HEK293 (cell line): ENCODE measurements around the gene CYS1.

Experiments used
- BCL11A ChIP-seq: fragments of 450-650 bp; formaldehyde crosslinking; IDR thresholded peaks from 2 replicates; pipeline ENCODE4 v1.5.1; 2016; ENCODE audit warnings: low read depth, missing biosample characterization, missing genetic modification characterization
- CTCF ChIP-seq: fragments of 450-650 bp; formaldehyde crosslinking; IDR thresholded peaks from 2 replicates; pipeline ENCODE4 v1.5.1; 2016; ENCODE audit warnings: missing biosample characterization, missing genetic modification characterization
- GLIS2 ChIP-seq: fragments of 450-650 bp; formaldehyde crosslinking; IDR thresholded peaks from 2 replicates; pipeline ENCODE4 v1.5.1; 2016; ENCODE audit warnings: missing biosample characterization, missing genetic modification characterization
- OVOL3 ChIP-seq: fragments of 450-650 bp; formaldehyde crosslinking; IDR thresholded peaks from 2 replicates; pipeline ENCODE4 v1.5.1; 2016; ENCODE audit warnings: missing biosample characterization, missing genetic modification characterization
- SP2 ChIP-seq: fragments of 450-650 bp; formaldehyde crosslinking; IDR thresholded peaks from 2 replicates; pipeline ENCODE4 v1.5.1; 2016; ENCODE audit warnings: missing biosample characterization, missing genetic modification characterization
- TCF7L2 ChIP-seq: IDR thresholded peaks from 2 replicates; pipeline ENCODE4 v1.6.1; 2011; ENCODE audit warnings: low read depth, mild to moderate bottlenecking, inconsistent platforms, low read length, moderate library complexity, borderline replicate concordance
- ZNF174 ChIP-seq: fragments of 450-650 bp; formaldehyde crosslinking; IDR thresholded peaks from 2 replicates; pipeline ENCODE4 v1.5.0; 2017; ENCODE audit warnings: missing biosample characterization, mild to moderate bottlenecking, missing genetic modification characterization
- TF ChIP-seq, protein P1 (sequence below): fragments of 450-650 bp; formaldehyde crosslinking; IDR thresholded peaks from 2 replicates; pipeline ENCODE4 v1.5.1; 2017; ENCODE audit warnings: missing biosample characterization, mild to moderate bottlenecking, missing genetic modification characterization, moderate library complexity
- TF ChIP-seq, protein P2 (sequence below): fragments of 450-650 bp; formaldehyde crosslinking; IDR thresholded peaks from 2 replicates; pipeline ENCODE4 v1.5.1; 2016; ENCODE audit warnings: missing biosample characterization, missing genetic modification characterization
- TF ChIP-seq, protein P3 (sequence below): sonication (generic); formaldehyde crosslinking; IDR thresholded peaks from 2 replicates; pipeline ENCODE4 v1.8.1; 2022; ENCODE audit warnings: mild to moderate bottlenecking, moderate library complexity, missing genetic modification reagents
- TF ChIP-seq, protein P4 (sequence below): fragments of 450-650 bp; formaldehyde crosslinking; IDR thresholded peaks from 2 replicates; pipeline ENCODE4 v1.5.1; 2016; ENCODE audit warnings: missing biosample characterization, missing genetic modification characterization

DNA sequence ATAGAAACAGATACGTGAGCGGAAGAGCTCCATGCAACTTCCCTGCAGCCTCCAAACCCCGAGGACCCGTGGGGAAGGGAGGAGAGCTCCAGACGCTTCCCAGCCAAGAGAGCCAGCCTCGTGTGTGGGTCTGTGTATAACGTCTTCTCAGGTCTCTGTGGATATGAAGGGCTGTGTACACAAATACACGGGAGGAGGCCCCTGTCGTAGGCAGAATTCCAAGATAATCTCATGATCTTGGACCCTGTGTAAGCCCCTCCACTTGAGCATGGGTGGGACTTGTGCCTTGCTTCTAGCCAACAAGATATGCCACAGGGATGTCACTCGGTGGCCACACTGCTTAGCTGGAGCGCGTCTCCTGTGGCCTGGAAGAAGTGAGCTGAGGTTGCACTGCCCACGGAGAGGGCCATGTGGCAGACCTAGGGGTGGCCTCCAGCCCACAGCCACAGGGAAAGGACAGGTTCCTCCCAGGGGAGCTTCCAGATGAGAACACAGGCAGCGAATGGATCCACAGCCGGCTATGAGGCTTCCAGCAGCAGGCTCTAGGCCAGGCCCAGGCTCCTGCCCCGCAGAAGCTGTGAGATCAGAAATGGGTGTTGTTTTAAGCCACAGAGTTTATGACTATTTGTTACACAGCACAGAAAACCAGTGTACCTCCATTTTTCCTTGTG is 52.4 kb downstream of the CYS1 start:
- TF ChIP-seq CTCF (tag by site-specific recombination) = no peak
- TF ChIP-seq, protein P1, sequence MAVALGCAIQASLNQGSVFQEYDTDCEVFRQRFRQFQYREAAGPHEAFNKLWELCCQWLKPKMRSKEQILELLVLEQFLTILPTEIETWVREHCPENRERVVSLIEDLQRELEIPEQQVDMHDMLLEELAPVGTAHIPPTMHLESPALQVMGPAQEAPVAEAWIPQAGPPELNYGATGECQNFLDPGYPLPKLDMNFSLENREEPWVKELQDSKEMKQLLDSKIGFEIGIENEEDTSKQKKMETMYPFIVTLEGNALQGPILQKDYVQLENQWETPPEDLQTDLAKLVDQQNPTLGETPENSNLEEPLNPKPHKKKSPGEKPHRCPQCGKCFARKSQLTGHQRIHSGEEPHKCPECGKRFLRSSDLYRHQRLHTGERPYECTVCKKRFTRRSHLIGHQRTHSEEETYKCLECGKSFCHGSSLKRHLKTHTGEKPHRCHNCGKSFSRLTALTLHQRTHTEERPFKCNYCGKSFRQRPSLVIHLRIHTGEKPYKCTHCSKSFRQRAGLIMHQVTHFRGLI = no peak
- TF ChIP-seq, protein P2, sequence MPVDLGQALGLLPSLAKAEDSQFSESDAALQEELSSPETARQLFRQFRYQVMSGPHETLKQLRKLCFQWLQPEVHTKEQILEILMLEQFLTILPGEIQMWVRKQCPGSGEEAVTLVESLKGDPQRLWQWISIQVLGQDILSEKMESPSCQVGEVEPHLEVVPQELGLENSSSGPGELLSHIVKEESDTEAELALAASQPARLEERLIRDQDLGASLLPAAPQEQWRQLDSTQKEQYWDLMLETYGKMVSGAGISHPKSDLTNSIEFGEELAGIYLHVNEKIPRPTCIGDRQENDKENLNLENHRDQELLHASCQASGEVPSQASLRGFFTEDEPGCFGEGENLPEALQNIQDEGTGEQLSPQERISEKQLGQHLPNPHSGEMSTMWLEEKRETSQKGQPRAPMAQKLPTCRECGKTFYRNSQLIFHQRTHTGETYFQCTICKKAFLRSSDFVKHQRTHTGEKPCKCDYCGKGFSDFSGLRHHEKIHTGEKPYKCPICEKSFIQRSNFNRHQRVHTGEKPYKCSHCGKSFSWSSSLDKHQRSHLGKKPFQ = no peak
- no peak for TF ChIP-seq BCL11A (tag by site-specific recombination)
- TF ChIP-seq, protein P3, sequence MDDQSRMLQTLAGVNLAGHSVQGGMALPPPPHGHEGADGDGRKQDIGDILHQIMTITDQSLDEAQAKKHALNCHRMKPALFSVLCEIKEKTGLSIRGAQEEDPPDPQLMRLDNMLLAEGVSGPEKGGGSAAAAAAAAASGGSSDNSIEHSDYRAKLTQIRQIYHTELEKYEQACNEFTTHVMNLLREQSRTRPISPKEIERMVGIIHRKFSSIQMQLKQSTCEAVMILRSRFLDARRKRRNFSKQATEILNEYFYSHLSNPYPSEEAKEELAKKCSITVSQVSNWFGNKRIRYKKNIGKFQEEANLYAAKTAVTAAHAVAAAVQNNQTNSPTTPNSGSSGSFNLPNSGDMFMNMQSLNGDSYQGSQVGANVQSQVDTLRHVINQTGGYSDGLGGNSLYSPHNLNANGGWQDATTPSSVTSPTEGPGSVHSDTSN (CRISPR knock-in tag) = no peak
- no peak for TF ChIP-seq TCF7L2
- no peak for TF ChIP-seq ZNF174 (tag by site-specific recombination)
- TF ChIP-seq OVOL3 (tag by site-specific recombination) = no peak
- TF ChIP-seq, protein P4, sequence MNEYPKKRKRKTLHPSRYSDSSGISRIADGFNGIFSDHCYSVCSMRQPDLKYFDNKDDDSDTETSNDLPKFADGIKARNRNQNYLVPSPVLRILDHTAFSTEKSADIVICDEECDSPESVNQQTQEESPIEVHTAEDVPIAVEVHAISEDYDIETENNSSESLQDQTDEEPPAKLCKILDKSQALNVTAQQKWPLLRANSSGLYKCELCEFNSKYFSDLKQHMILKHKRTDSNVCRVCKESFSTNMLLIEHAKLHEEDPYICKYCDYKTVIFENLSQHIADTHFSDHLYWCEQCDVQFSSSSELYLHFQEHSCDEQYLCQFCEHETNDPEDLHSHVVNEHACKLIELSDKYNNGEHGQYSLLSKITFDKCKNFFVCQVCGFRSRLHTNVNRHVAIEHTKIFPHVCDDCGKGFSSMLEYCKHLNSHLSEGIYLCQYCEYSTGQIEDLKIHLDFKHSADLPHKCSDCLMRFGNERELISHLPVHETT (tag by site-specific recombination) = no peak
- no peak for TF ChIP-seq SP2
- TF ChIP-seq GLIS2 = no peak
